Pulmonary artery endothelial cell (primary cell): ENCODE results near the gene PIK3C2B. TPM values are rescaled to one million over a fixed set of nuclear protein-coding genes. Genes with fewer than 3 reads are reported as not detected.
A peak's percentile ranks its signal among the peaks of the same experiment; 100 is the strongest.
"Not testable (repeated sequence)": the region's sequence is repeated elsewhere in the genome, so short reads cannot be mapped to it uniquely, and the experiment has no call there.

Experiments
- DNase-seq: peaks from one replicate; pipeline ENCODE4 v3.0.0-alpha.2; 2011; ENCODE audit warnings: low read depth, low spot score
- total RNA-seq: library from RNA; depleted of rRNA; stranded (reverse); fragments of >200 nt; gene quantifications from 2 replicates; pipeline ENCODE4 v1.2.3, GENCODE V29; 2014

PIK3C2B gene, protein sequence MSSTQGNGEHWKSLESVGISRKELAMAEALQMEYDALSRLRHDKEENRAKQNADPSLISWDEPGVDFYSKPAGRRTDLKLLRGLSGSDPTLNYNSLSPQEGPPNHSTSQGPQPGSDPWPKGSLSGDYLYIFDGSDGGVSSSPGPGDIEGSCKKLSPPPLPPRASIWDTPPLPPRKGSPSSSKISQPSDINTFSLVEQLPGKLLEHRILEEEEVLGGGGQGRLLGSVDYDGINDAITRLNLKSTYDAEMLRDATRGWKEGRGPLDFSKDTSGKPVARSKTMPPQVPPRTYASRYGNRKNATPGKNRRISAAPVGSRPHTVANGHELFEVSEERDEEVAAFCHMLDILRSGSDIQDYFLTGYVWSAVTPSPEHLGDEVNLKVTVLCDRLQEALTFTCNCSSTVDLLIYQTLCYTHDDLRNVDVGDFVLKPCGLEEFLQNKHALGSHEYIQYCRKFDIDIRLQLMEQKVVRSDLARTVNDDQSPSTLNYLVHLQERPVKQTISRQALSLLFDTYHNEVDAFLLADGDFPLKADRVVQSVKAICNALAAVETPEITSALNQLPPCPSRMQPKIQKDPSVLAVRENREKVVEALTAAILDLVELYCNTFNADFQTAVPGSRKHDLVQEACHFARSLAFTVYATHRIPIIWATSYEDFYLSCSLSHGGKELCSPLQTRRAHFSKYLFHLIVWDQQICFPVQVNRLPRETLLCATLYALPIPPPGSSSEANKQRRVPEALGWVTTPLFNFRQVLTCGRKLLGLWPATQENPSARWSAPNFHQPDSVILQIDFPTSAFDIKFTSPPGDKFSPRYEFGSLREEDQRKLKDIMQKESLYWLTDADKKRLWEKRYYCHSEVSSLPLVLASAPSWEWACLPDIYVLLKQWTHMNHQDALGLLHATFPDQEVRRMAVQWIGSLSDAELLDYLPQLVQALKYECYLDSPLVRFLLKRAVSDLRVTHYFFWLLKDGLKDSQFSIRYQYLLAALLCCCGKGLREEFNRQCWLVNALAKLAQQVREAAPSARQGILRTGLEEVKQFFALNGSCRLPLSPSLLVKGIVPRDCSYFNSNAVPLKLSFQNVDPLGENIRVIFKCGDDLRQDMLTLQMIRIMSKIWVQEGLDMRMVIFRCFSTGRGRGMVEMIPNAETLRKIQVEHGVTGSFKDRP (N-terminal part only)
- total RNA-seq, result 22.4 and 25.0 TPM in 2 replicates

GRCh38 chr1:204494281-204495077 lies at the start of gene PIK3C2B:
Gene PIK3C2B (minus strand): TSS chr1:204494805. CDS start chr1:204469802, 25,003 bp downstream.
- peak; percentile 55 for DNase-seq

DNA sequence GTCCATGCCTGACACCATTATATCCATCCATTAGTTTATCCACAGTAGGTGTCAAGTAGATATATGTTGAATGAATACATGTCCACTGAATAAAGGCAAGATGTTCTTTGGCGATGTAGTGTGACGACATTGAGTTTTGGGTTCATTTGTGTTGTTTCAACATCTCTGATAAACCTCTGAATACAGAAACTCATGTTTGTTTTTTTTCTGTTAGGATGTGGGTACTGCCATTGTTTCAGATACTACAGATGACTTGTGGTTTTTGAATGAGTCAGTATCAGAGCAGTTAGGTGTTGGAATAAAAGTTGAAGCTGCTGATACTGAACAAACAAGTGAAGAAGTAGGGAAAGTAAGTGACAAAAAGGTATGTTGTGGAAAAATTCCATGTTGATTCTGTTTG lies 49.7 kb upstream of the PIK3C2B start:
- DNase-seq, result peak; percentile 7

DNA sequence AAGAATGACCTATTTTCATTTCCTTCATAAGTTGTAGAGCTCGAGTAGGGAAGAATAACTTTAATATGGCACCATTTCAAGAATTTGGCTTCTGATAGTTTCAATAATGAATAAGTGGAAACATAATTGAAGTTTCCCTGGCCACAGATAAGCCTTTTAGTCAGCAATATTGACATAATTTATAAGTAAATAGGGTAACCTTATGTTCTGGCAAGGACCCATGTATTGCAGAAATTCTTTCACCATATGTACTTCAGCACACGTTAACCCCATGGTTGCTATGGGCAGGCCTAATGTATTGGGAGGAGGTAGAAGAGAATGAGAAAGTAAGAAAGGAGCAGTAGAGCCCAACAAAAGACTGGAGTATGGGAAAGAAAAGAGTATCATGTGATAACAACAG lies 47.0 kb upstream of the PIK3C2B start:
- no peak for DNase-seq

DNA sequence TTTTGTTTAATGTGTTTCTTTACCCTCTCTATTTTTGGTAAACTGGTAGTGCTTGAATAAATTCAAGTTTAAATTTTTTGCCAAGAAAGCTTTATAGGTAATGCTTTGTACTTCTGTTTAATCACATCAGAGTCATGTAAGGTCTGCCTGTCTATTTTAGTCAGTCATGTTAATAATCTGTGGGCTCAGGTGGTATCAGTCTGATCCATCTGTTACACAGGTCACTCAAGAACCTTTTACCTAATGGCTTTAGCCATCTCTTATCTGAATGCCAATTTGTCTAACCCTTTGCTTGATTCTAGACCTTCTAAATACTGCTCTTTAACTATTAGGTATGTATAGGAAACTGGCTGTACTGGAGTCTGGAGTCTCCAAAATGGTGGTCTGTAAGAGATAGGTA lies 38.2 kb upstream of the PIK3C2B start:
- no peak for DNase-seq

- DNase-seq, result no peak
Measured at GRCh38 chr1:204530932-204531331, 36.3 kb upstream of the PIK3C2B start.

DNA sequence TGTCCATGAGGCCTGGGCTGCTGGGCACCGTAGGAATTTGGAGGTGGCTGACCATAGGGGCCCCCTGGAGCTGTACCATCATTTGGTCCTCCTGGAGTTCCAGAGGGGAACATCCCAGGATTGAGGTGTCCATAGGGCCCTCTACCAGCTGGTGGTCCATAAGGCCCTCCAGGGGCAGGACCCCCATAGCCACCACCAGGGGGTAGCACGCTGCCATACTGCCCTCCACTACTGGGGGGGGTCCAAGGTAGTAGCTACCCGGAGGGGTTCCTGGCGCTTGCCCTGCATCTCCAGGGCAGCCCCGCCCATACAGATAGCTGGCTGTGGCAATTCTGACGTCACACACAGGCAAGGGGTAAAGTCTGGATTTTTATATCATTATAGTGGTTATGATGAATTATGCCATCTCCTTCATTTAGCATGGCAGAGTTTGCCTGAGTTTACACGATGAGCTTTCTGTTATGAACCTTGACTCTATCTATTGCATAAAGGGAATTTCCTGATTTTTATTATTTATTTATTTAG lies 34.8 kb upstream of the PIK3C2B start:
- no peak for DNase-seq

DNA sequence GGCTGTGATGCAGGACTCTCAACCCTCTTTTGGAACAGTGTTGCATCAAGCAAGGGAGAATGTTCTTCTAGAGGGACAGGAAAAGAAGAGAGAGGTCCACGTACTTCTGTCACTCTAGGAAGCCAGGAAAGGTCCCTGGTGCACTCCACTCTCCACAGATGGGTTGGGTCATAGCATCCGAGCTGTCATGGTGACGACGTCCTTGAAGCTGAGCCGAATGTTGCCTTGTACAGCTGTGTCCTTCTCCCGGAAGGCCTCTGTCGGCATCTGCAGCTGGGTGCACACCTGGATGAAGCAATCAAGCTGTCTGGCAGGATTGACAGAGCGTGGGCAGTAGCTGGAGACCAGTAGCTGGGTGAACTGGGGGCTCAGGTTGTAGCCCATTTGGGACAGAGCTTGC lies 34.1 kb upstream of the PIK3C2B start:
- no peak for DNase-seq

- no peak for DNase-seq
Measured at GRCh38 chr1:204528241-204528640, 33.6 kb upstream of the PIK3C2B start.

GRCh38 chr1:204524986-204525385 lies 30.4 kb upstream of the PIK3C2B start:
- no peak for DNase-seq

DNA sequence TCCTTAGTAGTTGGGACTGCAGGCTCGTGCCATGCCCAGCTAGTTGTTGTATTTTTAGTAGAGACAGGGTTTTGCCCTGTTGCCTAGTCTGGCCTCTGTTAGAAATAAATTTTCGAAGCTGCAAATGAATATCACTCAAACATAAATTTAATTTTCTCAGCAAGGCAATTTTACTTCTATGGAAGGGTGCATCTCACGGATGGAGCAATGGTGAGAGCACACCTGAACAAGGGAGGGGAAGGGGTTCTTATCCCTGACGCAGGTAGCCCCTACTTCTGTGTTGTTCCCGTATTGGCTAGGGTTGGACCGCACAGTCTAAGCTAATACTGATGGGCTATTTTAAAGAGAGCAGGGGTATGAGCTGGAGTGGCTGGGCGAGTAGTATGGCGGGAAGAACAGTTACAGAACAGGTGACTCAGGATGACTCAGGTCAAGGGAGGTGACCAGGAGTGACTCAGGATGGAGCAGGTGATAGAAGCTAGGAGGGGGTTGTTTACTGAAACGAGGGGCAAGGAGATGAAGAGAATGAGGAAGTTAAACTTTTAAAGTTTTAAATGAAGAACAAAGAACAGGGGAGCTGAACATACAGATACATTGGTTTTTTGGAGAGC lies 29.1 kb upstream of the PIK3C2B start:
- no peak for DNase-seq

- DNase-seq, result not testable (repeated sequence)
Measured at GRCh38 chr1:204521941-204522521, 27.4 kb upstream of the PIK3C2B start.

DNA sequence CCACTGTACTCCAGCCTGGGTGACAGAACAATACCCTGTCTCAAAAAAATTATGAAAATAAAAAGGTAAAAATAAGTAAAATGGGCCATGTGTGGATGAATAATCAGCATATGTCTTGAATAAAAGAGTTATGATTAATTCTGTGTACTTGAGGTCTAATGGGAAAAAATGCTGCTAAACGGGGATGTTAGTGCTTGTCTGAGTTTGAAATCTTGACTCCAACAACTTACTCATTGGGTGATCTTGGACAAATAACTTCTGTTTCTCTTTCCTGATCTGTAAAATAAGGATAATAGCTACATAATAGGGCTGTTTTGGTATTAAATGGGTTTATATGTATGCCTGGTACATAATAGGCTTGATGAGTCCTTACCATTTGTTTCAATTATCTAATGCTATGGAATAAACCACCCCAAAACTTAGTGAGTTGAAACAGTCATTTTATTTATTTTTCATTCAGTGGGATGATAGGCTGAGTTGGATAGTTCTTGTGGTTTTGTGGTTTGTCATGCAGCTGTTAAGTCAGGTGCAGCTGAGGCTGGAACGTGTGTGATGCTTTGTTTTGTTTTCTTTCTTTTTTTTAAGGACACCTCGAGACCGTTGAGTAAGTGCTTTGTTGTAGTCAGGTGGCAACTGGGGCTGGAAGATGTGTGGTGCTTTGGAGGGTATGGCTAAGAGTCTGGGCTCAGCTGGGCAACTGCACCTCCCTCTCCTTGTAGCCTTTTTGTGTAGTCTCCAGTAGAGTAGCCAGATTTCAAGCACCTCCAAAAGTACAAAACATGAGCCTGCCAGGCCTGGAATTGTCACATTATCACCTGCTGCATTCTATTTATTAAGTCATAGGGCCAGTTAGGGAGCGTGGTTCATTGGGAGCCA lies 26.5 kb upstream of the PIK3C2B start:
- DNase-seq, result no peak

- DNase-seq, result not testable (repeated sequence)
Measured at GRCh38 chr1:204517382-204517781, 22.8 kb upstream of the PIK3C2B start.

GRCh38 chr1:204516180-204516879 lies 21.7 kb upstream of the PIK3C2B start, which contains the start of gene MDM4:
Gene MDM4 (plus strand): TSS chr1:204516406. CDS start chr1:204525519, 9,113 bp downstream.
- DNase-seq, result peak; percentile 86

DNA sequence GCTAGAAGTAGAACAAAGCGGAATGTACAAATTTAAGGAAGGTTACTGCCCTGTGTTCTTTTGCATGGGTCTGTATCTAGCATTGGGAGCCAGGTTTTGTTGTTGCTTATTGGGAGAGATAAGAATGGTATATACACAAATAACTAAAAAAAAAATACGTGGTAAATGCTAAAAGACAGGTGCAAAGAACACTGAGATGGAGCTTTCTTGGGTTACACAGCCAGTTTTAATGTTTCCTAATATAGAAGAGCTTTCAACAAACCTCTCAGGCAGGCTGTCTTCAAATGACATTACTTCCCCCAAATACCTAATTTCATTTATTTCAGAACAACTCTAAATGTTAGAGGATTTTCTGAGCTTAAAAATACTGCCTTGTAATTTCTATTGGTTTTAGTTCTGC lies 20.2 kb upstream of the PIK3C2B start:
- DNase-seq, result no peak

DNA sequence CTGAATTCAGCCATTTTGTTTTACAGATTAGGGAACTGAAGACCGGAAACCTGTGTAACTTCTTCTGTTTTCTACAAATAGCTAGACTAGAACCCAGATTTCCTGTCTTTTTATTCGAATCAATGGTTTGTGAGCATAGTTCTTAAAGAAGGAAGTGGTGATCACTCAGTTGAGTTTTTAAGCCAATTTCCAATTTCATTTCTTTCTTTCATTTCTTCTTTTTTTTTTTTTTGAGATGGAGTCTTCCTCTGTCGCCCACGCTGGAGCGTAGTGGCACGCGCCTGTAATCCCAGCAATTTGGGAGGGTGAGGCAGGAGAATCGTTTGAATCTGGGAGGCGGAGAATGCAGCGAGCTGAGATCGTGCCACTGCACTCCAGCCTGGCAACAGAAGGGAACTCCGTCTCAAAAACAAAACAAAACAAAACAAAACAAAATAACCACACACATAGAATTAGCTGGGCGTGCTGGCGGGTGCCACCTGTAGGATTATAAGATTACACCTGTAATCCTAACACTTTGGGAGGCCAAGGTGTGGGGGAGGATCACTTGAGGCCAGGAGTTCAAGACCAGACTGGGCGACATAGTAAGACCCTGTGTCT lies 18.6 kb upstream of the PIK3C2B start:
- DNase-seq, result no peak

DNA sequence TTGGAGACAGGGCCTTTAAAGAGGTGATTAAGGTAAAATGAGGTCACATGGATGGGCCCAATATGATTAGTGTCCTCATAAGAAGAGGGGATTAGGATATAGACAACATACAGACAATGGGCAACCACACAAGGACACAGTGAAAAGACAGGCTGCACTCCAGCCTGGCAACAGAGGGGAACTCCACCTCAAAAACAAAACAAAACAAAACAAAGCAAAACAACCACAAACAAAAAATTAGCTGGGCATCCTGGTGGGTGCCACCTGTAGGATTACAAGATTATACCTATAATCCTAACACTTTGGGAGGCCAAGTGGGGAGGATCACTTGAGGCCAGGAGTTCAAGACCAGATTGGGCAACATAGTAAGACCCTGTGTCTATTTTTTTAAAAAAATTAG lies 16.8 kb upstream of the PIK3C2B start:
- DNase-seq, result no peak

- DNase-seq, result no peak
Measured at GRCh38 chr1:204509186-204509635, 14.6 kb upstream of the PIK3C2B start.
